Omental fat pad (tissue), 4 donors: ENCODE measurements around the gene JAK1. TPM values are rescaled to one million over a fixed set of nuclear protein-coding genes. Genes with fewer than 3 reads are reported as not detected.

Experiments used
- ATAC-seq: fragments of 150-250 bp; one replicate; pipeline ENCODE4 v1.9.1; 2016; ENCODE audit warnings: mild to moderate bottlenecking, moderate library complexity; ENCODE audit not compliant: low FRiP score
- DNase-seq: peaks from one replicate; pipeline ENCODE4 v3.0.0-alpha.2; 2019; ENCODE audit warnings: low spot score
- CTCF ChIP-seq, 3 donors: fragments of 450-650 bp; IDR thresholded peaks; one replicate each; pipeline ENCODE4 v1.5.1; 2016 to 2017; ENCODE audit warnings: antibody characterized with exemption in 3 of 3, mild to moderate bottlenecking in 3 of 3, moderate library complexity in 2 of 3
- total RNA-seq, 4 donors: library from RNA; depleted of rRNA; stranded (reverse); fragments of >200 nt; gene quantifications; one replicate each; pipeline ENCODE4 v1.1.0, GENCODE V29; 2016

Gene JAK1
- total RNA-seq, 4 donors from 2014 or later = 175 to 303 (median 204) TPM

GRCh38 chr1:64894438-64895196 is 71.7 kb downstream of the JAK1 start:
- no peak for TF ChIP-seq CTCF (IDR thresholded peaks at IDR 0.05)
- no peak for ATAC-seq
- DNase-seq = no peak

- TF ChIP-seq CTCF (IDR thresholded peaks at IDR 0.05) = no peak
- DNase-seq = no peak
- no peak for ATAC-seq
Measured at GRCh38 chr1:64893921-64894320, 72.4 kb downstream of the JAK1 start.

GRCh38 chr1:64892576-64893573 is 73.5 kb downstream of the JAK1 start:
- TF ChIP-seq CTCF (IDR thresholded peaks at IDR 0.05) = no peak
- DNase-seq (no peak), ATAC-seq (no peak)

- ATAC-seq = no peak
- TF ChIP-seq CTCF (IDR thresholded peaks at IDR 0.05) = no peak
- no peak for DNase-seq
Measured at GRCh38 chr1:64891448-64891825, 74.9 kb downstream of the JAK1 start.

GRCh38 chr1:64890699-64891447 is 75.5 kb downstream of the JAK1 start:
- DNase-seq (no peak), ATAC-seq (no peak)
- TF ChIP-seq CTCF (IDR thresholded peaks at IDR 0.05) = no peak

GRCh38 chr1:64887689-64888217 is 78.6 kb downstream of the JAK1 start:
- DNase-seq (no peak), ATAC-seq (no peak)
- TF ChIP-seq CTCF (IDR thresholded peaks at IDR 0.05) = no peak
